ENCODE data around the gene PYGM.
A peak's percentile ranks its signal among the peaks of the same experiment; 100 is the strongest.

PYGM gene

GRCh38 chr11:64766881-64767280, 7.1 kb upstream of the PYGM start:
- FAIRE-seq, result no peak

GRCh38 chr11:64765851-64766665, 6.3 kb upstream of the PYGM start:
- FAIRE-seq, result no peak

GRCh38 chr11:64765291-64765850, 5.6 kb upstream of the PYGM start:
- no peak for FAIRE-seq

GRCh38 chr11:64764753-64765152, 5.0 kb upstream of the PYGM start:
- no peak for FAIRE-seq

- FAIRE-seq, result no peak
These were observed 4.4 kb upstream of the PYGM start for GRCh38 chr11:64764040-64764611.

- no peak for FAIRE-seq
These were observed 3.8 kb upstream of the PYGM start for GRCh38 chr11:64763526-64764039.

- FAIRE-seq, result peak; percentile 82
These were observed 3.1 kb upstream of the PYGM start for GRCh38 chr11:64762674-64763525.

GRCh38 chr11:64762277-64762673, 2.5 kb upstream of the PYGM start:
- FAIRE-seq, result no peak

GRCh38 chr11:64760759-64761420, 1.1 kb upstream of the PYGM start:
- peak; percentile 67 for FAIRE-seq

GRCh38 chr11:64759131-64759721, 548 bp downstream of the PYGM start:
- no peak for FAIRE-seq

GRCh38 chr11:64758330-64759079, 1.3 kb downstream of the PYGM start:
- no peak for FAIRE-seq

GRCh38 chr11:64757549-64758329, 2.0 kb downstream of the PYGM start:
- no peak for FAIRE-seq

- FAIRE-seq, result no peak
These were observed 4.0 kb downstream of the PYGM start for GRCh38 chr11:64755681-64756361.

GRCh38 chr11:64754919-64755662, 4.7 kb downstream of the PYGM start:
- FAIRE-seq, result no peak

GRCh38 chr11:64754124-64754918, 5.5 kb downstream of the PYGM start:
- no peak for FAIRE-seq

- FAIRE-seq, result no peak
These were observed 6.2 kb downstream of the PYGM start for GRCh38 chr11:64753380-64754123.

GRCh38 chr11:64753019-64753379, 6.8 kb downstream of the PYGM start:
- no peak for FAIRE-seq
